H9 (cell line): ENCODE measurements around the gene EVL. TPM values are rescaled to one million over a fixed set of nuclear protein-coding genes. Genes with fewer than 3 reads are reported as not detected.

Experiments used
- DNase-seq: peaks from one replicate; pipeline ENCODE4 v3.0.0-alpha.2; 2017
- H2AFZ ChIP-seq: one replicate; pipeline ENCODE4 v1.6.1; 2013; ENCODE audit warnings: mild to moderate bottlenecking, low read length, control low read depth, moderate library complexity
- H2AK5ac ChIP-seq: 2 replicates; pipeline ENCODE4 v1.6.1; 2013; ENCODE audit warnings: low read length, control low read depth, mixed read lengths; ENCODE audit not compliant: insufficient read length
- H2BK120ac ChIP-seq: one replicate; pipeline ENCODE4 v1.6.1; 2013; ENCODE audit warnings: low read depth, mild to moderate bottlenecking, low read length, control low read depth, inconsistent platforms; ENCODE audit not compliant: poor library complexity, severe bottlenecking
- H2BK12ac ChIP-seq: 2 replicates; pipeline ENCODE4 v1.6.1; 2013; ENCODE audit warnings: low read length, control low read depth, mixed read lengths, low read depth; ENCODE audit not compliant: insufficient read length
- H2BK15ac ChIP-seq: 2 replicates; pipeline ENCODE4 v1.6.1; 2013; ENCODE audit warnings: low read depth, low read length, control low read depth
- H2BK20ac ChIP-seq: one replicate; pipeline ENCODE4 v1.6.1; 2013; ENCODE audit warnings: low read depth, mild to moderate bottlenecking, low read length, control low read depth, inconsistent platforms; ENCODE audit not compliant: poor library complexity, severe bottlenecking
- H2BK5ac ChIP-seq: 2 replicates; pipeline ENCODE4 v1.6.1; 2013; ENCODE audit warnings: low read length, control low read depth, mixed read lengths; ENCODE audit not compliant: insufficient read length
- H3K14ac ChIP-seq: 2 replicates; pipeline ENCODE4 v1.6.1; 2013; ENCODE audit warnings: low read length, control low read depth; ENCODE audit not compliant: insufficient read depth
- H3K18ac ChIP-seq: 2 replicates; pipeline ENCODE4 v1.6.1; 2013; ENCODE audit warnings: low read depth, mild to moderate bottlenecking, mixed read lengths, low read length, control low read depth; ENCODE audit not compliant: insufficient read length
- H3K23ac ChIP-seq: 2 replicates; pipeline ENCODE4 v1.6.1; 2013; ENCODE audit warnings: low read length, control low read depth, mixed read lengths, low read depth; ENCODE audit not compliant: insufficient read length
- H3K23me2 ChIP-seq: 2 replicates; pipeline ENCODE4 v1.6.1; 2013; ENCODE audit warnings: low read depth, mild to moderate bottlenecking, mixed read lengths, low read length, control low read depth; ENCODE audit not compliant: insufficient read length, poor library complexity, severe bottlenecking
- H3K27ac ChIP-seq: 2 replicates; pipeline ENCODE4 v1.5.1; 2013; ENCODE audit warnings: low read length, control low read depth, mixed read lengths, low read depth; ENCODE audit not compliant: insufficient read length
- H3K27me3 ChIP-seq: 2 replicates; pipeline ENCODE4 v1.6.1; 2013; ENCODE audit warnings: low read length, control low read depth, inconsistent platforms; ENCODE audit not compliant: insufficient read depth
- H3K4ac ChIP-seq: 2 replicates; pipeline ENCODE4 v1.6.1; 2013; ENCODE audit warnings: low read depth, mild to moderate bottlenecking, control low read depth, inconsistent platforms, low read length, moderate library complexity
- H3K4me1 ChIP-seq: 2 replicates; pipeline ENCODE4 v1.6.1; 2013; ENCODE audit warnings: low read length, control low read depth, inconsistent platforms; ENCODE audit not compliant: insufficient read depth
- H3K4me2 ChIP-seq: 2 replicates; pipeline ENCODE4 v1.6.1; 2013; ENCODE audit warnings: low read length, control low read depth, mixed read lengths; ENCODE audit not compliant: insufficient read length, insufficient read depth
- H3K56ac ChIP-seq: 2 replicates; pipeline ENCODE4 v1.6.1; 2013; ENCODE audit warnings: low read depth, mild to moderate bottlenecking, mixed read lengths, low read length, control low read depth; ENCODE audit not compliant: insufficient read length
- H3K79me1 ChIP-seq: 2 replicates; pipeline ENCODE4 v1.6.1; 2013; ENCODE audit warnings: low read depth, mild to moderate bottlenecking, moderate library complexity, low read length, control low read depth, inconsistent platforms; ENCODE audit not compliant: insufficient read depth, poor library complexity, severe bottlenecking
- H3K79me2 ChIP-seq: 2 replicates; pipeline ENCODE4 v1.6.1; 2013; ENCODE audit warnings: low read length, control low read depth, inconsistent platforms; ENCODE audit not compliant: insufficient read depth
- H3K9ac ChIP-seq: 2 replicates; pipeline ENCODE4 v1.6.1; 2013; ENCODE audit warnings: low read length, control low read depth, mixed read lengths; ENCODE audit not compliant: insufficient read length; ENCODE audit errors: extremely low read depth
- H3K9me3 ChIP-seq: one replicate; pipeline ENCODE4 v1.6.1; 2013; ENCODE audit warnings: low read depth, low read length, inconsistent platforms; ENCODE audit not compliant: control insufficient read depth
- H3T11ph ChIP-seq: one replicate; pipeline ENCODE4 v1.6.1; 2013; ENCODE audit warnings: mild to moderate bottlenecking, low read length, control low read depth, inconsistent platforms
- H4K20me1 ChIP-seq: one replicate; pipeline ENCODE4 v1.6.1; 2013; ENCODE audit not compliant: control insufficient read depth, insufficient read length, insufficient read depth
- H4K5ac ChIP-seq: 2 replicates; pipeline ENCODE4 v1.6.1; 2013; ENCODE audit warnings: low read depth, mild to moderate bottlenecking, mixed read lengths, low read length, control low read depth; ENCODE audit not compliant: insufficient read length
- H4K8ac ChIP-seq: replicated peaks from 2 replicates; pipeline ENCODE4 v1.6.1; 2013; ENCODE audit warnings: low read length, control low read depth, mixed read lengths, low read depth; ENCODE audit not compliant: insufficient read length
- H4K91ac ChIP-seq: 2 replicates; pipeline ENCODE4 v1.6.1; 2013; ENCODE audit warnings: low read depth, mild to moderate bottlenecking, moderate library complexity, mixed read lengths, low read length, control low read depth; ENCODE audit not compliant: insufficient read length
- H3K27ac Mint-ChIP-seq, 3 experiments: 2 replicates in 2 of 3; 3 replicates in 1 of 3; pipeline ENCODE4 v1.8.0; 2020 to 2021; ENCODE audit warnings: mixed read lengths in 3 of 3, mild to moderate bottlenecking in 1 of 3, moderate library complexity in 1 of 3
- H3K27me3 Mint-ChIP-seq: 2 replicates; pipeline ENCODE4 v1.8.0; 2021; ENCODE audit warnings: low read depth, mild to moderate bottlenecking, moderate library complexity, mixed read lengths
- H3K36me3 Mint-ChIP-seq, 3 experiments: 2 replicates in 2 of 3; 3 replicates in 1 of 3; pipeline ENCODE4 v1.8.0; 2020 to 2021; ENCODE audit warnings: low read depth in 3 of 3, mixed read lengths in 3 of 3; ENCODE audit not compliant: insufficient read depth in 1 of 3
- H3K4me1 Mint-ChIP-seq, 2 experiments: 2 replicates each; pipeline ENCODE4 v1.8.0; 2020; ENCODE audit warnings: mixed read lengths in 2 of 2
- H3K4me3 Mint-ChIP-seq, 2 experiments: 2 replicates in 1 of 2; 3 replicates in 1 of 2; pipeline ENCODE4 v1.8.0; 2020 to 2021; ENCODE audit warnings: mild to moderate bottlenecking in 2 of 2, mixed read lengths in 2 of 2, moderate library complexity in 1 of 2
- H3K9me3 Mint-ChIP-seq, 2 experiments: 2 replicates in 1 of 2; 3 replicates in 1 of 2; pipeline ENCODE4 v1.8.0; 2020; ENCODE audit warnings: mild to moderate bottlenecking in 2 of 2, mixed read lengths in 2 of 2, moderate library complexity in 1 of 2
- WGBS: extraction: QIAGEN DNeasy Blood & Tissue Kit; methylation state at CpG from one replicate; pipeline ENCODE4 v1.1.7; 2013; ENCODE audit warnings: missing lambda C conversion rate, low lambda C conversion rate, mixed read lengths; ENCODE audit not compliant: insufficient read length; ENCODE audit errors: extremely low coverage; 5-methylcytosine and 5-hydroxymethylcytosine counted together
- total RNA-seq: library from RNA; stranded (reverse); gene quantifications from 2 replicates; pipeline ENCODE4 v1.2.1, GENCODE V29; 2021
- TF ChIP-seq, protein P1 (sequence below): fragments of 200-600 bp; sonication (generic); conservative IDR thresholded peaks from 3 replicates; pipeline ENCODE4 v1.8.0; 2021; ENCODE audit warnings: antibody characterized with exemption, mild to moderate bottlenecking

The EVL gene
- total RNA-seq, 1 experiment from 2014 or later: 53.2 TPM

- H3K27me3 ChIP-seq: no peaks in the 10 kb centered on the region
- TF ChIP-seq, protein P1, sequence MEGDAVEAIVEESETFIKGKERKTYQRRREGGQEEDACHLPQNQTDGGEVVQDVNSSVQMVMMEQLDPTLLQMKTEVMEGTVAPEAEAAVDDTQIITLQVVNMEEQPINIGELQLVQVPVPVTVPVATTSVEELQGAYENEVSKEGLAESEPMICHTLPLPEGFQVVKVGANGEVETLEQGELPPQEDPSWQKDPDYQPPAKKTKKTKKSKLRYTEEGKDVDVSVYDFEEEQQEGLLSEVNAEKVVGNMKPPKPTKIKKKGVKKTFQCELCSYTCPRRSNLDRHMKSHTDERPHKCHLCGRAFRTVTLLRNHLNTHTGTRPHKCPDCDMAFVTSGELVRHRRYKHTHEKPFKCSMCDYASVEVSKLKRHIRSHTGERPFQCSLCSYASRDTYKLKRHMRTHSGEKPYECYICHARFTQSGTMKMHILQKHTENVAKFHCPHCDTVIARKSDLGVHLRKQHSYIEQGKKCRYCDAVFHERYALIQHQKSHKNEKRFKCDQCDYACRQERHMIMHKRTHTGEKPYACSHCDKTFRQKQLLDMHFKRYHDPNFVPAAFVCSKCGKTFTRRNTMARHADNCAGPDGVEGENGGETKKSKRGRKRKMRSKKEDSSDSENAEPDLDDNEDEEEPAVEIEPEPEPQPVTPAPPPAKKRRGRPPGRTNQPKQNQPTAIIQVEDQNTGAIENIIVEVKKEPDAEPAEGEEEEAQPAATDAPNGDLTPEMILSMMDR: no peak
- H3K4ac ChIP-seq: no peak overlapping the region
- H3K4me2 ChIP-seq: no peak overlapping the region
- Mint-ChIP-seq H3K9me3 (no peaks in the 10 kb centered on the region), H3K27me3 (peaks cover 12% of the 10 kb centered on the region), H3K4me1 (peaks cover 4 to 6% of the 10 kb centered on the region in 2 experiments; a peak in 3 of 4 replicates), H3K27ac (no peak overlapping the region), H3K4me3 (no peak overlapping the region), H3K36me3 (peaks cover 0 to 3% (median 0%) of the 10 kb centered on the region in 3 experiments; a peak in 2 of 7 replicates)
- H4K20me1 ChIP-seq: no peaks in the 10 kb centered on the region
- no peak overlapping the region for H2AFZ ChIP-seq
- H3K9me3 ChIP-seq: no peaks in the 10 kb centered on the region
- no peak overlapping the region for H2AK5ac ChIP-seq
- H2BK12ac ChIP-seq: no peak overlapping the region
- no CpG with 5 or more reads among the region's 28 CpGs for WGBS
- H3K23me2 ChIP-seq: no peaks in the 10 kb centered on the region
- H2BK15ac ChIP-seq: no peak overlapping the region
- H3K9ac ChIP-seq: no peak overlapping the region
- no peak overlapping the region for H3K23ac ChIP-seq
- no peak overlapping the region for H2BK5ac ChIP-seq
- no peak overlapping the region for H2BK20ac ChIP-seq
- H3K27ac ChIP-seq: no peak overlapping the region
- no peak overlapping the region for H3T11ph ChIP-seq
- H4K8ac ChIP-seq: no peak overlapping the region
- no peaks in the 10 kb centered on the region for H3K79me1 ChIP-seq
- no peak overlapping the region for H4K5ac ChIP-seq
- H3K14ac ChIP-seq: no peak overlapping the region
- H4K91ac ChIP-seq: no peak overlapping the region
- no peak overlapping the region for H3K56ac ChIP-seq
- no peaks in the 10 kb centered on the region for H3K79me2 ChIP-seq
- no peak overlapping the region for H3K18ac ChIP-seq
- H3K4me1 ChIP-seq: no peaks in the 10 kb centered on the region
- no peak overlapping the region for H2BK120ac ChIP-seq
- no peak for DNase-seq
These were observed 82.7 kb downstream of the EVL start for GRCh38 chr14:100147691-100148464.
